HG03354 (cell line): ENCODE results near the gene LRRC75A.
"Not testable (repeated sequence)": the region's sequence is repeated elsewhere in the genome, so short reads cannot be mapped to it uniquely, and the experiment has no call there.

Source experiments
- ATAC-seq: cut with Tn5 transposase; IDR thresholded peaks from one replicate; pipeline ENCODE4 v1.9.1; 2021; ENCODE audit warnings: mild to moderate bottlenecking; ENCODE audit not compliant: unreplicated experiment, poor library complexity, severe bottlenecking

The LRRC75A gene

DNA sequence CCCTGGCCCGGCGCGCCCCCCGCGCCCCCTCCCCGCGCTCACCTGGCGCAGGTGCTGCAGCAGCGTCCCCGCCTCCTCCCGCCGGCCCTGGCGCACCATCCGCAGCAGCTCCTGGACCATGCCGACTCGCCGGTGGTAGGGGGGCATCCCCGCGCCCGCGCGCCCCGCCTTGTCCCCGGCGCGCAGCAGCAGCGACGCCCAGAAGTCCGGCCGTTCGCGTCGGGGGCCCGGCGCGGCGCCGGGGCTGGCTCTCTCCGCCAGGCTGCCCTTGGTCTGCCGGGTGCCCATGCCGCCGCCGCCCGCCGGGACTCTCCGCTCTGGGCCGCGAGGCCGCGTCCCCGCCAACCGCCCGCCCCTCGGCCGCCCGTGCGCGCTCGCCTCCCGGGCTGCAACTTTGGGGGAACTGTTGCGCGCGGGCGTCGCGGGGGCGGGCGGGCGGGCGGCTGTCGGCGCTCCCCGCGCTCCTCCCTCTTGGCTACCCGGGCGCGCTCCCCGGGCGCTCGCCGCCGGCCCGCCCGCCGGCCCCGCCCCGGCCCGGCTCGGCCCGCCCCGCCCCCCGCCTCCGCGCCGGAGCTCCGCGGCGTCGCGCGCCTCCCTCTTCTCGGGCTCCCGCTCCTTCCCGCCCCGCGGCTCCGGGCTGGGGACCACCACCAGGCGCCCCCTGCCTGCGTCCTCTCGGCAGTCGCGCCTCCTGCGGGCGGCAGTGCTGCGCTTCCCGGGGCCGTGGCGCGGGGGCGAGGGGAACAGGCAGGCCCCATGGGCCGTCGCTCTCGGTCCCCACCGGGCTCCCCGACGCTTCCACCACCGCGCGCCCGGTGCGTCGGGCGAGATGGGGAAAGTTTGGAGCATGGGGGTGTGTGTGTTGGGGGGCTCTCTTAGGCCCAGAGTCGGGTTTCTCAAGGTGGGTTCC is at the start of gene LRRC75A:
Gene LRRC75A (minus strand): TSS at position 491 of the 910 bp plus-strand sequence. CDS start 203 bp downstream, at position 288.
- peak; percentile 62 for ATAC-seq

- ATAC-seq: no peak
These were observed 45.1 kb upstream of the LRRC75A start for GRCh38 chr17:16537130-16537458.

GRCh38 chr17:16534236-16534635 is 42.2 kb upstream of the LRRC75A start:
- no peak for ATAC-seq

GRCh38 chr17:16529906-16530305 is 37.9 kb upstream of the LRRC75A start:
- no peak for ATAC-seq

- no peak for ATAC-seq
These were observed 35.3 kb upstream of the LRRC75A start for GRCh38 chr17:16527298-16527697.

GRCh38 chr17:16525556-16525955 is 33.6 kb upstream of the LRRC75A start:
- ATAC-seq: not testable (repeated sequence)

GRCh38 chr17:16521070-16521727 is 29.2 kb upstream of the LRRC75A start:
- peak; percentile 73 for ATAC-seq

DNA sequence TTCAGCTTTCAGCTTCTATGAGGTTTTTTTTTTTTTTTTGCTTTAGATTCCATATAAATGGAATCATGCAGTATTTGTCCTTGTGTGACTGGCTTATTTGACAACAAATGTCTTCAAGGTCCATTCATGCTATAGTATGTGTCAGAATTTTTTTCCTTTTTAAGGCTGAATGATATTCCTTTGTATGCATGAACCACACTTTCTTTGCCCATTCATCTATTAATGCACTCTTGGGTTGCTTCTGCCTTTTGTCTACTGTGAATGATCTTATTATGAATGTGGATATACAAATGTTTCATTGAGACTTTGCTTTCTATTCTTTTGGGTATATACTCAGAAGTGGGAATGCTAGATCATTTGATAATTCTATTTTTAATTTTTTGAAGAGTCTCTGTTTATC is 27.0 kb upstream of the LRRC75A start:
- no peak for ATAC-seq

- no peak for ATAC-seq
These were observed 25.5 kb upstream of the LRRC75A start for GRCh38 chr17:16517477-16517876.

GRCh38 chr17:16516594-16517051 is 24.6 kb upstream of the LRRC75A start:
- no peak for ATAC-seq

GRCh38 chr17:16515933-16516332 is 23.9 kb upstream of the LRRC75A start:
- no peak for ATAC-seq

DNA sequence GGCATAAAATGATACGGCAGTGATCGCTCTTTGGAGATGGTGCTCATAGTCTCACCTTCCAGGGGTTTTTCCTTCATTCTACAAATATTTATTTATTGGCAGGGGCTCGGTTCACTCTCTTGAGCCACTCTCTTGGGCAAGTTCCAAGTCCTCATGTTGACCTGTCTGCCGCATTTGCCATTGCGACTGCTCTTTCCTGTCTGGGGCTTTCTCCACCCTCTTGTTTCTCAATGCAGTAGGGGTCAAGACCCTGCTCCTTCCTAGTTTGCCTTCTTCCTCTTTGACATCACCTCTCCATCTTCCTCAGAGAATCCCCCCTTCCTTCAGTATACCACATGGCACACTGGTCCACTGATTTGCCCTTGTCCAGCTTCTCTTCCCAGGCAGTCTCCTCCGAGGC is 21.9 kb upstream of the LRRC75A start:
- ATAC-seq: no peak

DNA sequence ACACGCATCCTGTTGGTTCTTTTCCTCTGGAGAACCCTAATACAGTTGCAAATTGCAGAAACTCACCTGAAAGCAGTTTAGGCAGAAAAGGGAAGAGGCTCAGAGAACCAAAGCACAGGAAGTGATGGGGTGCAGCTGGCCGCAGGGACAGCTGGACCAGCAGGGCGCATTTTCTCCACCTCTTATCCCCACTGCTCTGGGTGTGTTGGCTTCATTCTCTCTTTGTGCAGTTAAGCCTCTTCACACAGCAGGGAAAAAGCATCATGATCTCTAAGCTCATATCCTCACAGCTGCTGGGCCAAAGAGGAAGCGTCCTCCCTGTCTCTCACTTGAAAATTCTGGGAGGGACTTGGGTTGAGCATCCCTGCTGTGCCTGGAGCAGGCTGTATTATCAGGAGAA is 20.0 kb upstream of the LRRC75A start:
- ATAC-seq: no peak

DNA sequence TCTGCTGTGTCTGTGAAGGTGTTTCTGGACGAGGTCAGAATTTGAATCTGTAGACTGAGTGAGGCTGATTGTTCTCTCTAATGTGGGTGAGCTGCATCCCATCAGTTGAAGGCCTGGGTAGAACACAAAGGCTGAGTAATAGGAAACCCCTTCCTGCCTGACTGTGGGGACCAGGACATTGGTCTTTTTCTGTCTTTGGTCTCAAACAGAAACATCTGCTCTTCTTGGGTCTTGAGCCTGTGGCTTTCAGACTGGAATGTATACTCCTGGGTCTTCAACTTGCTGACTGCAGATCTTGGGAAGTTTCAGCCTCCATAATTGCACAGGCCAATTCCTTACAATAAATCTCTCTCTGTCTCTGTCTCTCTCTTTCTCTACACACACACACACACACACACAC is 19.6 kb upstream of the LRRC75A start:
- no peak for ATAC-seq

DNA sequence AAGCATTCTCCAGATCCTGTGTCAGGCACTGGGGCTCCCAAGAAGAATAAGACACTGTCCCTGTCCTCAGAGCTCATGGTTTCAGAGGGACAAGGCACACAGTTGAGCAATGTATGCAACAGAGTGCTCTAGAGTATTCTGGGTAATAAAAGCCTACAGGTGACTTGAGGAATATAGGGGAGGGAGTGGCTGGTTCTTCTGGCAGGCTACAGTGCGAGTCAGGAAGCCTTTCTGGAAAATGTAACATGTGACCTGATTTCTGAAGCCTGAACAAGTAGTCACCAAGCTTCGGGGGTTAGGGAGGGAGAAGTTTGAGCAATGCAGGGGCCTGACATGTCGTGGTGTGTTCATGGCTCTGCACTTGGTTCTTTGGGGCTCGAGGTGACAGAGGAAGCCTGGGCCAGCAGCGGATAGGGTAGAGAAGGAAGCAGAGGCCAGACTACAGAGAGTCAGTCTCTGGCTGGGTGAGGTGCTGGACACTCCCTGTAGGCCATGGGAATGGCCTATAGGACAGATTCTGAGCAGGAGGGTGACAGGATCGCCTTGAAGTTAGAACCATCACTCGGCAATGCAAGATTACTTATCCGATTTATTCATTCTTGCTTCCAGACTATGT is 16.0 kb upstream of the LRRC75A start:
- no peak for ATAC-seq

DNA sequence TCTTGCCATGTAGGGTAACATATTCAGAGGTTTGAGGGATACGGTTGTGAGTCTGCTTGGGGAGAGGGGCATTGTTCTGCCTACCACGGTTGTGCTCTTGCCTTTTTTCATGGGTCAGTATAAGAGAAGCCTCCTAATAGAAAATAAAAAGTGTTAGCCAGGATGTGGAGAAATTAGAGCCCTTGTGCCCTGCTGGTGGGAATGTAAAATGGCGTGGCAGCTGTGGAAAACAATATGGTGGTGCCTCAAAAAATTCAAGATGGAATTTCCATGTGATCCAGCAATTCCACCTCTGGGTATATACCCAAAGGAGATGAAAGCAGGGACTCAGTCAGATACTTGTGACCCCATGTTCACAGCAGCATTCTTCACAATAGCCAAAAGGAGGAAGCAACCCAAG is 14.2 kb upstream of the LRRC75A start:
- no peak for ATAC-seq

DNA sequence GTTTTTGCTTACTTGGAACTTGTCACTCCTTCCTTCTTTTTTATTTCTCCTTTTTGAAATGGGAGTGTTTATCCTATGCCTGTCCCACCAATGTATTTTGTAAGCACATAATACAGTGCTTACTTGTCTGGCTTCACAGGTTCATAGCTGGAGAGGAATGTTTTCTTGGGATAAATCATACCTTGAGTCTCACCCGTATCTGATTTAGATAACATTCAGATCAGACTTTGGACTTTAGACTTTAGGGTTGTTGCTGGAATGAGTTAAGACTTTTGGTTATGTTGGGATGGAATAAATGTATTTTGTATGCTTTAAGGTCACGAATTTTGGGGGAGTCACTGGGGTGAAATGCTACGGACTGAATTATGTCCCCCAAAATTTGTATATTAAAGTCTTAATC is 13.0 kb upstream of the LRRC75A start:
- no peak for ATAC-seq

DNA sequence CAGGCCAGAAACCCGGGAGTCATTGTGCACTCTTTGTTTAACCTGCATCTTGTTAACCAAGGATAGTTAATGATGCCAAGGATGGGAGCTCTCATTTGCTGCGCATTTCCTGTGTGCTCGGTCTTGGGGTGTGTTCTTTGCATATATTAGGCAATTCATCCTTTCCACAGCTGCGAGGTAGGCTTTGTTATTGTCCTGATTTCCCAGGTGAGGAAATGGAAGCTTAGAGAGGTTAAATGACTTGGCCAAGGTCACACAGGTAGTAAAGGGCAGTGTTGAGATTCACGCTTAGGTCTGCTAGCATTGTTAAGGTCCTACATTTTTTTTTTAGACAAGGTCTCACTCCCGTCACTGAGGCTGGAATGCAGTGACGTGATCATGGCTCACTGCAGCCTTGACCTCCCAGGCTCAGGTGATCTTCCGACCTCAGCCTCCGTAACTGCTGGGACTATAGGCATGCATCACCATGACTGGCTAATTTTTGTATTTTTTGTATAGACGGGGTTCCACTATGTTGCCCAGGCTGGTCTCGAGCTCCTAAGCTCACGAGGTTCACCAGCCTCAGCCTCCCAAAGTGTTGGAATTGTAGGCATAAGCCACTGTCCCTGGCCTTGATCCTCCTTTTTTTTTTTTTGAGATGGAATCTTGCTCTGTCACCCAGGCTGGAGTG is 5.0 kb upstream of the LRRC75A start:
- no peak for ATAC-seq

GRCh38 chr17:16495980-16496819 is 4.2 kb upstream of the LRRC75A start:
- no peak for ATAC-seq
